Measurements from ENCODE around the gene CDK13. TPM values are rescaled to one million over a fixed set of nuclear protein-coding genes. Genes with fewer than 3 reads are reported as not detected.

Gene CDK13
- total RNA-seq, 4 donors from 2014 or later: 53.9 to 93.6 (median 60.3) TPM

GRCh38 chr7:40058636-40059035 lies 108.6 kb downstream of the CDK13 start:
- no peak for ATAC-seq (ENCODE audit: low FRiP score)
- DNase-seq (ENCODE audit: low spot score): no peak
- TF ChIP-seq CTCF (IDR thresholded peaks at IDR 0.05): no peak

- ATAC-seq (ENCODE audit: low FRiP score): no peak
- no peak for DNase-seq (ENCODE audit: low spot score)
- TF ChIP-seq CTCF (IDR thresholded peaks at IDR 0.05): no peak
Measured at GRCh38 chr7:40059057-40059456, 109.0 kb downstream of the CDK13 start.

GRCh38 chr7:40072268-40072667 lies 122.2 kb downstream of the CDK13 start:
- no peak for DNase-seq (ENCODE audit: low spot score)
- TF ChIP-seq CTCF (IDR thresholded peaks at IDR 0.05): no peak
- ATAC-seq (ENCODE audit: low FRiP score): no peak

GRCh38 chr7:40073239-40073638 lies 123.2 kb downstream of the CDK13 start:
- no peak for TF ChIP-seq CTCF (IDR thresholded peaks at IDR 0.05)
- DNase-seq (ENCODE audit: low spot score) (no peak), ATAC-seq (ENCODE audit: low FRiP score) (no peak)

- TF ChIP-seq CTCF (IDR thresholded peaks at IDR 0.05): no peak
- ATAC-seq (ENCODE audit: low FRiP score): no peak
- DNase-seq (ENCODE audit: low spot score): no peak
Measured at GRCh38 chr7:40077849-40078248, 127.8 kb downstream of the CDK13 start.

- DNase-seq (ENCODE audit: low spot score): no peak
- no peak for ATAC-seq (ENCODE audit: low FRiP score)
- no peak for TF ChIP-seq CTCF (IDR thresholded peaks at IDR 0.05)
Measured at GRCh38 chr7:40092182-40092581, 142.1 kb downstream of the CDK13 start.

- ATAC-seq (ENCODE audit: low FRiP score) (no peak), DNase-seq (ENCODE audit: low spot score) (no peak)
- no peak for TF ChIP-seq CTCF (IDR thresholded peaks at IDR 0.05)
Measured at GRCh38 chr7:40093631-40094350, 143.7 kb downstream of the CDK13 start.

Measured in omental fat pad (tissue), 4 donors.